HuH-7 (cell line): Measurements from ENCODE around the gene SPSB2.
"Not testable (repeated sequence)": the region's sequence is repeated elsewhere in the genome, so short reads cannot be mapped to it uniquely, and the experiment has no call there.

ENCODE experiments used
- DNase-seq: peaks from one replicate; pipeline ENCODE4 v3.0.0; 2011; ENCODE audit warnings: low spot score

The SPSB2 gene, protein sequence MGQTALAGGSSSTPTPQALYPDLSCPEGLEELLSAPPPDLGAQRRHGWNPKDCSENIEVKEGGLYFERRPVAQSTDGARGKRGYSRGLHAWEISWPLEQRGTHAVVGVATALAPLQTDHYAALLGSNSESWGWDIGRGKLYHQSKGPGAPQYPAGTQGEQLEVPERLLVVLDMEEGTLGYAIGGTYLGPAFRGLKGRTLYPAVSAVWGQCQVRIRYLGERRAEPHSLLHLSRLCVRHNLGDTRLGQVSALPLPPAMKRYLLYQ

DNA sequence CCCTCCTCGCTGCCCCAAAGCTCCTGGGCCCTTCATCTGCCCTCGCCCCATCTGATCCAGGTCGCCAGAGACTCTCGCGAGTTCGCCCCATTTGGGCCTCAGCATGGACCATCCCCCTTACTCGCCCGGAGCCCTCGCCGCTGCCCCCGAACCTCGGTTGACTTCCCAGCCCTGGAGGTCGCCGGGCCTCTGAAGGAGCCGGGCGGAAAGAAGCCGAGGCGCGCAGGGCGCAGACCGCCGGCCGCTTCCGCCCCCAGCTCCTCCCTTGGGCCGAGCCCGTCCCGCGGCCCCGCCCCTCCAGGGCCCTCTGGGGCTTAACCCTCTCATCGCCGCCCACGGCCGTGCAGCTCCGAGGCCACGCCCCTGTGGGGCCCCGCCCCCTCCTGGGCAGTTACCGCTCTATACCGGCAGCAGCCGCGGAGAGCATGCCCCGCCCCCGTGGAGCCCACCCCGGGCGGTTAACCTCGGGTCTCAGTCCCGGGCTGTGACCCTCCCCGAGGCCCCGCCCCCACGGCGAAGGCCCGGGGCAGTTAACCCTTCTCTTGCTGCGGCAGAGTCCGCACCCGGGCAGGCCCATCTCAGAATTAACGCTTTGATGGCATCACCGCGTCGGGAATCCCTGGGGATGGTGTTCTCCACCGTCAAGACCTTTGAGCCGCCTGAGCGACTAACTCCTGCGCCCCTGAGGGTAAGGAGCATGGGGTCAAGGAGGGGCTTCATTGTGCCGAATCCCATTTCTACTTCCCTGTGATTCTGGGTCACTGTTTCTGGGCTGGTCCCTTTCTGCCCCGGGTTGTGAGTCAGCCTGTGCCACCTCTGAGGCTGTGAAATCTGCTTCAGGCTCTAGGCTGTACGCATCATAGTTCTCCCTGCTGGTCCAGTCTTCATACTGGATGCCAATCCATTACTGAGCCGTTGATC lies at the start of gene SPSB2:
Gene SPSB2, minus strand, starts transcription at position 210 of the 921 bp plus-strand sequence. CDS start 402 bp downstream, outside the sequence.
- DNase-seq, result peak; percentile 94

DNA sequence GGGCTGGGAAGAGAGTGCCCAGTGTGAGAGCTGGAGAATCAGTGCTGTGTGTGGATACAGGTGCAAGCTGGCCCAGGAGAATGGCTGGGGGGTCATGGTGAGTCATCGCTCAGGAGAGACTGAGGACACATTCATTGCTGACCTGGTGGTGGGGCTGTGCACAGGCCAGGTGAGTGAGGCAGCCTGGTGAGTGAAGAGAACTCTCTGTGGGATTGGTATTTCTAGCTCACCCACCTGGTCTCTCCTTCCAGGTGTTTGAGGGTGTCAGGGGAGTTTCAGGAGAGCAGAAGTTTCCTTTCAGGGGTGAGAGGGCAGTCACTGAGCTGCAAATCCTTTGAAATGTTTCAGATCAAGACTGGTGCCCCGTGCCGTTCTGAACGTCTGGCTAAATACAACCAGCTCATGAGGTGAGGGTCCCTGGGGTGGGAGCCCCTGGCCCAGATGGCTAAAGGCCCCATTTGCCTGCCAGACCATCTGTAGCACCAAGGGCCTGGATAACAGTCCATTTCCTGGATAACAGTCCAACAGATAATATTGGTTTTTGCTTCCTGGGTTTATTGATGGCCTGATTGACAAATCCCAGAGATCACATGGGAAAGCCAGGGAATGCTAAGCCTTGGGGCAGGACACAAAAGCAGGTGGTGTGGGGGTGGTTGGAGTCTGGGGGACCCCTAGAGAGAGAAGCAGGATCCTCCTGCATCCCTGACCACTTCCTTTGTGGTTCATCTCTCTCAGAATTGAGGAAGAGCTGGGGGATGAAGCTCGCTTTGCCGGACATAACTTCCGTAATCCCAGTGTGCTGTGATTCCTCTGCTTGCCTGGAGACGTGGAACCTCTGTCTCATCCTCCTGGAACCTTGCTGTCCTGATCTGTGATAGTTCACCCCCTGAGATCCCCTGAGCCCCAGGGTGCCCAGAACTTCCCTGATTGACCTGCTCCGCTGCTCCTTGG lies 49.2 kb upstream of the SPSB2 start:
- no peak for DNase-seq

DNA sequence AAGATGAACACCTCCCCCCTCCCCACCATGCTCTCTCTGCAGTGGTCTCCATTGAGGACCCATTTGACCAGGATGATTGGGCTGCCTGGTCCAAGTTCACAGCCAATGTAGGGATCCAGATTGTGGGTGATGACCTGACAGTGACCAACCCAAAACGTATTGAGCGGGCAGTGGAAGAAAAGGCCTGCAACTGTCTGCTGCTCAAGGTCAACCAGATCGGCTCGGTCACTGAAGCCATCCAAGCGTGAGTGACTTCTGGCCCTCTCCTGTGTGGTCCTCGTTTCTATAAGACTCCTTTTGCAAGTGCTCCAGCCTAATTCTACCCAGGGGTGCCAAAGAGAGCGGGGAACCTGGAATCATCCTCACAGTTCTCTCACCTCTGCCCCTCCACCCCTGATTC lies 48.4 kb upstream of the SPSB2 start:
- no peak for DNase-seq

DNA sequence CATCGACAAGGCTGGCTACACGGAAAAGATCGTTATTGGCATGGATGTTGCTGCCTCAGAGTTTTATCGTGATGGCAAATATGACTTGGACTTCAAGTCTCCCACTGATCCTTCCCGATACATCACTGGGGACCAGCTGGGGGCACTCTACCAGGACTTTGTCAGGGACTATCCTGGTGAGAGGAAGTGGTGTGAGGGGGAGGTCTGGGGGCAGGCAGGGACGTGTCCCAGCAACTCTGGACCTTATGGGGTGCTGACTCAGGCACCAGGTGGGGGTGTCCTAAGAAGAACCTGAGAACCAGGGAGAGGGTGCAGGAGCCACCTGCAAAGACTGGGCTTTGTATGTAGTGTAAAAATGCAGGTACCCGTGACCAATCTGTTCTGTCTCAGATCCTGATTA lies 46.5 kb upstream of the SPSB2 start:
- DNase-seq, result no peak

DNA sequence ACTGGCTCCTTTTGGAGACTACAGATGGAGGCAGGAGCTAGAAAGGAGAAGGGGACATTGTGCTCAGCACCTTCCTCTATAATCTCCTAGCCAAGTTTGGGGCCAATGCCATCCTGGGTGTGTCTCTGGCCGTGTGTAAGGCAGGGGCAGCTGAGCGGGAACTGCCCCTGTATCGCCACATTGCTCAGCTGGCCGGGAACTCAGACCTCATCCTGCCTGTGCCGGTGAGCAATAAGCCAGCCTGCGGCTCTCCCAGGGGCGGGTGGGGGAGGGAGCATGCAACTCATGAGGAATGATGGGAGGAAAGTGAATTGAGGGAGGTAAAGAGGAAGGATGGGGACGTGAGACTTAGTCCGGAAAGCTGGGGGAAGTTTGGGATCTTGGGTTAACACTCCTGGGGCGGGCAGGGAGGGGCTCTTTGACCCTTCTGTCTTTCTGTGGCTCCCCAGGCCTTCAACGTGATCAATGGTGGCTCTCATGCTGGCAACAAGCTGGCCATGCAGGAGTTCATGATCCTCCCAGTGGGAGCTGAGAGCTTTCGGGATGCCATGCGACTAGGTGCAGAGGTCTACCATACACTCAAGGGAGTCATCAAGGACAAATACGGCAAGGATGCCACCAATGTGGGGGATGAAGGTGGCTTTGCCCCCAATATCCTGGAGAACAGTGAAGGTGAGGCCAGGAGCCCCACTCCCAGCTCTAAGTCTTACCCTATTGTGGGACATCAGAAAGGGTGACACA lies 44.6 kb upstream of the SPSB2 start:
- DNase-seq, result no peak

DNA sequence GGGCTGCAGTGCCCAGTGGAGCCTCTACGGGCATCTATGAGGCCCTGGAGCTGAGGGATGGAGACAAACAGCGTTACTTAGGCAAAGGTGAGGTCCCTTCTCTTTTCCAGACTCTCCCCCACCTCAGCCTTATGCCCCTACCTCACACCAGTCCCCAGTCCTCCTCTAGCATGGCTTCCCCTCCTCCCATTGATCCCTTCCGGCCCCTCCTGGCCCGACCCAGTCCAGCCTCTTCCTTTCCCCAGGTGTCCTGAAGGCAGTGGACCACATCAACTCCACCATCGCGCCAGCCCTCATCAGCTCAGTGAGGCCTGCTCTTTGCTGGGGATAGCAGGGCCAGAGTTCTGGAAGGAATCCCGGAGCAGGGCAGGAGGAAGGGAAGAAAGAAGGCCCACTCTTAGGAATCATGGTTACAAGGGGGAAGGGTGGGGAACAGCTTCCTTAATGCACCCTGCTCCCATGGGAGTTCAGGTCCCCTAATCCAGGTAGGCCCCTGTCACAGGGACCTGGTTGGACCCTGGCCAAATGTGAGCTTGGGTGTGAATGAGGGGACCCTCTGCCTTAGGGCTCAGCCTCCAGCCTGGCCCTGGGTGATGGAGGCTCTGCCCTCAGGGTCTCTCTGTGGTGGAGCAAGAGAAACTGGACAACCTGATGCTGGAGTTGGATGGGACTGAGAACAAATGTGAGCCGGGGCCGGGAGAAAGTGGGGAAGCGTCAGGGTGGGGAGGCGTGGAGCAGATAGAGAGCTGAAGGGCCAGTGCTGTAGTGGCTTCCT lies 43.5 kb upstream of the SPSB2 start:
- DNase-seq, result no peak

DNA sequence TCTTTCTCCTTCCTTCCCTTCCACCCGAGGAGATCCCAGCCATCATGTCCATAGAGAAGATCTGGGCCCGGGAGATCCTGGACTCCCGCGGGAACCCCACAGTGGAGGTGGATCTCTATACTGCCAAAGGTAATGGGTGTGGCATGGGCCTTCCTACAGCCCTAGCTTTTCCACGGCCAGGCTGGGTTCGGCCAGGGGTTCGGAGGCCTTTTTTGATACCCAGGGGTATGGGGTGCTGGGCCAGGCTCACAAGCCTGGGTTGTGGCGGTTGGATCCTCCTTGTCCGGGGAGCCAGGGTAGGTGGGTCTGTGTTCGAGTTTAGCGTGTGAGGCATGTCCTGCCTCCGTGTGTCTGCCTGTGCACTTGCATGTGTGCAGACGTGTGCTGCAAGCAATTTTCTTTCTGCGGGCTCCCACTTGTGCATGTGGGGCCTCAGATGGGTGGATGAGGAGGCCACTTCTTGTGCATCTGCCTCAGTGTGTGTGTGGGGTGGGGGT lies 42.7 kb upstream of the SPSB2 start:
- no peak for DNase-seq

DNA sequence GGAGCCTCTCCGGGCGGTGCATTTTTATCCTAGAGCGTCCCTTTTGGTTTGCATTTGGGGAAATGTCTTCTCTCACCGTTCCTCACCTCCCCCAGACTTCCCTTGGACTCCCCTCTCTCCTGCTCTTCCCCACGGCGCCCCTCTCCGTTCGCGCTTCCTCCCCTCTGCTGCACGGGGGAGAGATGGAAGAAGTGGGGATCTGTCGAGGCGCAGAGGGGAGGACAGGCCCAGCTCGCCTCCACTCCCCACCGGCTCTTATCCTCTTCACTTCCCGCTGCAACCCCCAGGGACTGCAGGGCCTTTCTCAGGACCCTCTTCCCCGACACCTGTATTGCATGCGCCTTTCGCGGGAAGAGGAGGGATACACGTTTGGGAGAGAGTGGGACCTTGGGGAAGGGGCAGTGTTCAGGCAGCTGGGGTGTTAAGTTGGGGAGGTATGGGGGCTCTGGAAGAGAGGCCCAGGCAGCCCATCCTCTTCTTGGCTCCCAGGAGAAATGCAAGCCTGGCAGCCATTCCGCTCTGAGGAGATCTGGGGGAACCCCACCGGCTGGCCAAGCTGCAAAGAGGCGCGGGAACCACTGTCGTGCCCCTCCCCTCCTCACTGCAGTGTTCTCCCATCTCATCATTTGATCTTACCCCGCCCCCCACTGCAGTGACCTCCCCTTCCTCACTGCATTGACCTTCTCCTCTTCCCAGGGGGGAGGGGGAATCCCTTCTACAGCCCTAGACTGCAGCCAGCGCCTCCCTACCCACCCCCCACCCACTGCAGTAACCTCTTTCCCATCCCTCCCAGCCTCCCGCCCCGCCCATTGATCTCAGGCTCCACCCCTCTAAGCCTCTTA lies 42.1 kb upstream of the SPSB2 start:
- no peak for DNase-seq

DNA sequence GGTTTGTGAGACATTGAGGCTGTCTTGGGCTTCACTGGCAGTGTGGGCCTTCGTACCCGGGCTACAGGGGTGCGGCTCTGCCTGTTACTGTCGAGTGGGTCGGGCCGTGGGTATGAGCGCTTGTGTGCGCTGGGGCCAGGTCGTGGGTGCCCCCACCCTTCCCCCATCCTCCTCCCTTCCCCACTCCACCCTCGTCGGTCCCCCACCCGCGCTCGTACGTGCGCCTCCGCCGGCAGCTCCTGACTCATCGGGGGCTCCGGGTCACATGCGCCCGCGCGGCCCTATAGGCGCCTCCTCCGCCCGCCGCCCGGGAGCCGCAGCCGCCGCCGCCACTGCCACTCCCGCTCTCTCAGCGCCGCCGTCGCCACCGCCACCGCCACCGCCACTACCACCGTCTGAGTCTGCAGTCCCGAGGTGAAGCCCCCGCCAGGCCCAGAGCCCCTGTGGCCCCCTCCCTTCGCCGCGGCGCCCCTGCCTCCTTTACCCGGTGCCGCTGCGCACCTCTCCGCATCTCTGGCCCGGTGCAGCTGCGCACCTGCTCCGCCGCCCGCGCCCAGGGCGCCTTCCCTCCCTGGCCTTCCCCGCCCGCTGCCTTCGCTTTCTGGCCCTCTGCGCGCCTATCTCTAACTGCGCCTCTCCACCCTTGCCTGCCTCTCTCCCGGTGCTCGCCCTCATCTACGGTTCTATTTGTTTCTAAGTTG lies 41.3 kb upstream of the SPSB2 start, which contains the start of gene ENO2:
Gene ENO2, plus strand, starts transcription at position 335 of the 701 bp plus-strand sequence. CDS start 1,253 bp downstream, outside the sequence.
- DNase-seq, result no peak

DNA sequence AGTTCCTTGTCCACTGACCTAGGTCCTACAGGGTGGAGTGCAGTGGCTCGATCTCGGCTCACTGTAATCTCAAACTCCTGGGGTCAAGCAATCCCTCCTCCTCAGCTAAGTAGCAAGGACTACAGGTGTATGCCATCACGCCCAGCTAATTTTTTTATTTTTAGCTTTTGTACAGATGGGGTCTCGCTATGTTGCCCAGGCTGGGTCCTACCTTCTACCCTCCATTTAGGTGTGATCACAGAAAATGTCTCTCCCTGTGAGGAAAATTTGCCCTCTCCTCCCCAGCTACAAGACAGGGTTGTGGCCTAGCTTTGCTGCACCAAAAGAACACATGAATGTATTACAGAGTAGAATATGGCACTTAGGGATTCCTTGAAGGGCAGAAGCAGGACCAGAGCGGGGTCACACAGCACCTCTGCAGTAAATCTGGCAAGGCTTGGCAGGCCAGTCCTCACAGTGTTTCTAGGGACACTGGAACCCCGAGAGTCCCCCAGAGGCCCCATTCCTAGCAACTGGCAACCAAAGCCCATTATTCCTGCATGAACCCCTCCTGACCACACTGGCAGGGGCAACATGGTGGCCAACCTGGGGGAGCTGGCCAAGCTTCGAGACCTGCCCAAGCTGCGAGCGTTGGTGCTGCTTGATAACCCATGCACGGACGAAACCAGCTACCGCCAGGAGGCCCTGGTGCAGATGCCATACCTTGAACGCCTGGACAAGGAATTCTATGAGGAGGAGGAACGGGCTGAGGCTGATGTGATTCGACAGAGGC lies 39.2 kb upstream of the SPSB2 start:
- no peak for DNase-seq

DNA sequence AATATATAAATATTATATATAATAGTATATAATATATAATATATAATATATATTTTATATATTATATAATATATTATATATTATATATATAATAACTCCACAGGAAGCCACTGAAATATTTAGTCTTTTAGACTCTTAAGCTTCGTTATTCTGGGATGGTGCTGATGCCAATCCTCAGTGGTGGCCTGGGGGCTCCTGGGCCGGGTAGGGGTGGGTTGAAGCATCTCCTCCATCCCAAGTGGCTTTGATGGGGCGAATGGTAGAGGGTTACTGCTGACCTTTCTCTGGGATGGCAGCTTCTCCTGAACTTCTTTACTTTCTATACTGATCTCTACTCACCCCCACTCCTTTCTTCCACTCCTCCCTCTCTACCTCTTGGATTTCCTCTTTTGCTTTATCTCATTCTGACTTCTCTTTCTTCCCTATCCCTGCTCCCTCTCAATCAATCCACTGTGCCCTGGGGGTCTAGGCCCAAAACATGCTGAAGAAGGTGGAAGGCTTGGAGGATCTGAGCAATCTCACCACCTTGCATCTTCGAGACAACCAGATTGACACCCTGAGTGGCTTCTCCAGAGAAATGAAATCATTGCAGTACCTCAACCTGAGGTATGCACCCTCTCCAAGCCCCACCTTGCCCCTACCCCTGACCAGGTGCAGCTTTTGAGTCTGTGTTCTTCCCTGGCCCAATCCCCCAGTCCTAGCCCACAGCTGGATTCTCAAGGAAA lies 36.5 kb upstream of the SPSB2 start:
- DNase-seq, result no peak

DNA sequence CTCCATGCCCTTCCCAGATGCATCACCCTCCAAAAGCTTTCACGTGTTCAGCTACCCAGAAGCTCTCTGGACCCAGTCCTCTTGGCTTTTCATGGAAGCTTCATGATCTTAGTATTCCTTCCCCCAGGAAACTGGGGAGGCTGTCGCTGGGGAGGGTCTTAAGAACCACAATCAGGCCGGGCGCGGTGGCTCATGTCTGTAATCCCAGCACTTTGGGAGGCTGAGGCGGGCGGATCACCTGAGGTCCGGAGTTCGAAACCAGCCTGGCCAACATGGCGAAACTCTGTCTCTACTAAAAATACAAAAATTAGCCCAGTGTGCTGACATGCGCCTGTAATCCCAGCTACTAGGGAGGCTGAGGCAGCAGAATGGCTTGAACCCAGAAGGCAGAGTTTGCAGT lies 35.0 kb upstream of the SPSB2 start:
- DNase-seq, result not testable (repeated sequence)

DNA sequence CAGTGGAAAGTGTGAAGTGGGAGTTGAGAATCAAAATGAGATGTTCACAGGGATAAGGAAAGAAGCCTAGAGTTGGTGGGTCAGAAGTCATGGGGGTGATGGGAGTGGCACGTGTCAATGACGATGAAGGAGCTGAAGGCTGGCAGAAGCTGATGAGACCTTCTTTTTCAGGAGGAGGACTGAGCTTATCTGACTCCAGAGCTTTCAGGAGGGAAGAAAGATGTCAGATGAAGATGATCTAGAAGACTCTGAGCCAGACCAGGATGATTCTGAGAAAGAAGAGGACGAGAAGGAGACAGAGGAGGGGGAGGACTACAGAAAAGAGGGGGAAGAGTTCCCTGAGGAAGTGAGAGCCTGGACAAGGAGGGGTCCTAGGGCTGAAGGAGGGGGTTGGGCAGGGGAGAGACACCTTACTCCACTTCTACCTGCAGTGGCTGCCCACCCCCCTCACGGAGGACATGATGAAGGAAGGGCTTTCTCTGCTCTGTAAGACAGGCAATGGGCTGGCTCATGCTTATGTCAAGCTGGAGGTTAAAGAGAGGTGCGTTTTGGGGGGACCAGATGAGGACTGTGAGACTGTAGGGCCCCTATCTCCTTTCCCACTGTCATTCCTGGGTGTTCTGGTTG lies 32.4 kb upstream of the SPSB2 start:
- no peak for DNase-seq

DNA sequence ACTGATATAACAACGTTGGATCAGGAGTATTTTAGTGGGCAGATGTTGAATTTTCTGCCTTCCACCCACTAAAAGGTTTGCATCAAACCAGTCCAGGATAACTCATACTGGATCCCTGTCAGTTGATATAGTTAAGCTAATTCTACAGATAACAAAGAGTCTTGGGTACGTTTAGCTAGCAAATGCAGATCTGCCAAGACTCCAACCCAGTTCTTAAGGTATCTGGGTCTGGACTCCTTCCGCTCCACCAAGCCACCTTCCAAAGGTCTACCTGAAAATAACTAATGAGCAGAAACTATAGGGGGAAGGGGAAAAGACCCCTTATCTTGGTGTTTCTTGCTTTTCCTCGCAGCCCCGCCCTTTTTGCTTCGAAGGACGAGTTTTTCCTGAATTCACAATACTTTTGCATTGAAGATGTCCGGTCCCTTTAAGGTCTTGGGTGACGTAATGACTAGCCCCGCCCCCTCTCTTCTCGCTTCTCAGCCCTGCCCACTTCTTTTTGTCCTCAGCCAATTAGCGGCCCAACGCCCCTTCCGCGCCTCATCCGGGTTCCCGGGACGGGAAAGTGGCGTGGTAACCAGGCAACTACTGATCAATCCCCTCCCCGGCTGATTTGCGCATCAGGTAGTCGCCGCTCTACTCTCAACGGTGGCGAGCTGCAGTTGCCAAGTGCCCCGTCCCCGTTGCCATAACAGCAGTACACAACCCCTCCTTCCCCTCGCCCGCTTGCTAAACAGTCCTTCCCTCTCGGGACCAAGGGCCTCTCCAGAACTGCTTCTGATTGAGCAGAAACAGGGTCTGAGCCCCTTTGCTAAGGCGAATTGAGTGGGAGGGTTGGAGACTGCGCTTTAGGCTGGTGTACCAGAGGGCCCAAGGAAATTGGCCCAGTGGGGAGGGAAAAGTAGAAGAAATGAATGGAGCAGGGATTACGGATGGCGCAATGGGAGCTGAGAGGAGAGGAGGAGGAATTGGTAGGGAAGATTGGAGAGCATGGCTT lies 31.5 kb upstream of the SPSB2 start, which contains the start of gene LRRC23:
Gene LRRC23, plus strand, starts transcription at position 543 of the 997 bp plus-strand sequence. CDS start 812 bp downstream, outside the sequence.
- peak; percentile 82 for DNase-seq

DNA sequence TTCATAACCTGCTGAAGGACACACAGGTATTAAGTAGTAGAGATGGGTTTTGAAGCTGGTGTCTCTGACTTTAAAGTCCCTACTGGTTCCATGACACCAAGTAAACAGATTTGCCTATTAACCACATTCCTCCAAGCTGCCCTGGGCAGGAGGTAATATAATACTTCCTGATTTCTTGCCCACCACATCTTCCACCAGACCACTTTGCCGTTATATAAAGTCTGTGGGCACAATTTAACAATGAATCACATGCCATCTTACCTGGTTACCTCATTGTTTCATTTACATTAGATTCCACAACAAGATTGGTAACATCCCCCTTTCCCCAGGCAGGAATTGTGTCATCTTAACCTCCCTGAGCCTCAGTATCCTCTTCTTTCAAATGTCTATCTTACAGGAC lies 30.6 kb upstream of the SPSB2 start:
- no peak for DNase-seq
